Spleen (tissue), 11 donors: ENCODE data around the gene RNF130. TPM values are rescaled to one million over a fixed set of nuclear protein-coding genes. Genes with fewer than 3 reads are reported as not detected.
A peak's percentile ranks its signal among the peaks of the same experiment; 100 is the strongest.
"Not testable (repeated sequence)": the region's sequence is repeated elsewhere in the genome, so short reads cannot be mapped to it uniquely, and the experiment has no call there.

Source experiments
- DNase-seq: peaks from one replicate; pipeline ENCODE4 v3.0.0-alpha.2; 2020
- H3K27ac ChIP-seq, 8 donors: fragments of 200-600 bp; sonication (generic) in 7 of 8; 1 replicate in 4 of 8; 2 replicates in 4 of 8; pipeline versions ENCODE4 v1.5.0 to v1.8.0; 2016 to 2021; ENCODE audit warnings: inconsistent platforms in 4 of 8, mild to moderate bottlenecking in 4 of 8, moderate library complexity in 1 of 8
- H3K27me3 ChIP-seq, 7 donors: fragments of 200-600 bp; sonication (generic) in 6 of 7; replicated peaks in 1 of 7; 1 replicate in 4 of 7; 2 replicates in 3 of 7; pipeline versions ENCODE4 v1.5.0 to v1.8.0; 2016 to 2021; ENCODE audit warnings: inconsistent platforms in 3 of 7, mild to moderate bottlenecking in 1 of 7
- H3K36me3 ChIP-seq, 6 donors: fragments of 200-600 bp; sonication (generic) in 5 of 6; 1 replicate in 4 of 6; 2 replicates in 2 of 6; pipeline versions ENCODE4 v1.5.0 to v1.8.0; 2016 to 2021; ENCODE audit warnings: inconsistent platforms in 2 of 6
- H3K4me1 ChIP-seq, 6 donors: fragments of 200-600 bp; sonication (generic) in 5 of 6; 1 replicate in 3 of 6; 2 replicates in 3 of 6; pipeline versions ENCODE4 v1.5.0 to v1.8.0; 2016 to 2021; ENCODE audit warnings: inconsistent platforms in 3 of 6
- H3K4me3 ChIP-seq, 8 donors: fragments of 200-600 bp; sonication (generic) in 7 of 8; 1 replicate in 4 of 8; 2 replicates in 4 of 8; pipeline versions ENCODE4 v1.5.0 to v1.8.0; 2016 to 2021; ENCODE audit warnings: inconsistent platforms in 4 of 8, mild to moderate bottlenecking in 4 of 8, moderate library complexity in 2 of 8
- H3K9me3 ChIP-seq, 8 donors: fragments of 200-600 bp; sonication (generic) in 7 of 8; 1 replicate in 4 of 8; 2 replicates in 4 of 8; pipeline versions ENCODE4 v1.5.0 to v1.8.0; 2016 to 2021; ENCODE audit warnings: inconsistent platforms in 4 of 8
- CTCF ChIP-seq, 11 experiments: fragments of 200-600 bp in 7 of 11; fragments of 450-650 bp in 4 of 11; sonication (generic) in 4 of 11; IDR thresholded peaks in 8 of 11; conservative IDR thresholded peaks in 3 of 11; 1 replicate in 7 of 11; 2 replicates in 4 of 11; pipeline versions ENCODE4 v1.4.0 to v1.8.0; 2016 to 2021; ENCODE audit warnings: antibody characterized with exemption in 11 of 11, inconsistent platforms in 4 of 11, mild to moderate bottlenecking in 1 of 11
- POLR2A ChIP-seq, 3 donors: fragments of 450-650 bp; IDR thresholded peaks; one replicate each; pipeline ENCODE4 v1.5.1; 2017; ENCODE audit warnings: antibody characterized with exemption in 3 of 3, mild to moderate bottlenecking in 1 of 3
- POLR2AphosphoS5 ChIP-seq, 3 donors: sonication (generic); formaldehyde crosslinking; IDR thresholded peaks; one replicate each; pipeline ENCODE4 v1.5.1; 2017; ENCODE audit warnings: antibody characterized with exemption in 3 of 3
- WGBS, 5 donors: extraction: QIAGEN DNeasy Blood & Tissue Kit in 3 of 5; methylation state at CpG; one replicate each; pipeline versions ENCODE4 v1.1.5 to v1.1.7; 2013 to 2018; 5-methylcytosine and 5-hydroxymethylcytosine counted together
- intact Hi-C: fragments of 100-400 bp; cut with DNase I; formaldehyde crosslinking; loops from one replicate; pipeline ENCODE4 v1.15.0; 2023; ENCODE audit warnings: low total_unique reads
- polyA plus RNA-seq, 3 donors: library from polyadenylated mRNA; stranded (reverse); fragments of 200-250 nt; gene quantifications; one replicate each; pipeline ENCODE4 v1.2.1, GENCODE V29; 2013
- total RNA-seq, 7 donors: library from RNA; depleted of rRNA in 3 of 7; stranded (reverse); fragments of >200 nt in 3 of 7; fragmentation: NEBNext Ultra II Directional in 4 of 7; extraction: Animal tissue kit (Norgen Biotek cat#: 25700) in 4 of 7; gene quantifications; one replicate each; pipeline versions ENCODE4 v1.1.0 to v1.2.1, GENCODE V29; 2016 to 2021
- donor health status: healthy with polysubstance abuse.
- donor health status: DM: no; HTN: no; CAD: no; lungs with moderate emphysema.
- donor health status: DM: no; HTN: no; CAD: no.
- donor health status: Bipolar disorder and iron deficiency.
- donor health status: healthy.
- donor health status: DM: no; HTN: no; CAD: no.
- donor health status: DM: yes; HTN: yes; CAD: no.

RNF130 gene
- total and polyA plus RNA-seq, 10 donors = 44.1 to 119 (median 82.7) TPM

DNA sequence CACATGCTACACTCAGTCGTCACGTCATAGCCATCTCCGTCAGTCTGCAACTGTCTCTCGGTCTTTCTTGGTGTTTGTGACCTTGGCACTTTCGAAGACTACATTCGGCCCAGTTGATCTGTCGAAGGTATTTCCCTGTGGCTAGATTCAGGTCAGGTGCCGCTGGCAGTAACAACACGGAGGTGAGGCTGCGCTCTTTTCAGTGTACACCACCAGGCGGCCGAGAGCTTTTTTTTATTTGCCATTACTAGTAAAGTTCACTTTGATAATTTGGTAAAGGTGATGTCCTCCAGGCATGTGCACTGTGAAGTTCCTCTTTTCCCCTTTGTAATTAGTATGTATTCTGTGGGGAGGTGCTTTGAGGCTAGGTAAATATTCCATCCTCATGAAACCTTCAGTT lies 49.7 kb downstream of the RNF130 start:
- WGBS, 5 donors = 94 to 97% (median 96%) methylated on average over 12 of the region's 12 CpGs
- Histone ChIP-seq H3K27me3 (no peaks in the 10 kb centered on the region), H3K27ac (no peak overlapping the region), H3K4me3 (no peak overlapping the region), H3K4me1 (peaks cover 0 to 25% (median 12%) of the 10 kb centered on the region in 6 donors), H3K9me3 (no peaks in the 10 kb centered on the region), H3K36me3 (peaks cover 0 to 30% (median 0%) of the 10 kb centered on the region in 6 donors)
- DNase-seq = no peak
- intact Hi-C loops = no loop called here
- TF ChIP-seq POLR2AphosphoS5 (IDR thresholded peaks at IDR 0.05) (no peak), CTCF (IDR thresholded peaks at IDR 0.05 in 8 of 11, conservative IDR thresholded peaks at IDR 0.05 in 3 of 11) (no peak), POLR2A (IDR thresholded peaks at IDR 0.05) (no peak)

- intact Hi-C loops = no loop called here
- H3K4me1 ChIP-seq = peaks cover 0 to 13% (median 7%) of the 10 kb centered on the region in 6 donors
- peaks cover 0 to 36% (median 0%) of the 10 kb centered on the region in 6 donors for H3K36me3 ChIP-seq
- H3K27ac ChIP-seq = peak overlapping the region in 1 of 8 donors; percentile 43
- no peak for TF ChIP-seq POLR2A (IDR thresholded peaks at IDR 0.05)
- no peak overlapping the region for H3K4me3 ChIP-seq
- H3K9me3 ChIP-seq = no peaks in the 10 kb centered on the region
- DNase-seq = no peak
- 82 to 90% (median 85%) methylated on average over 14 to 15 of the region's 15 CpGs for WGBS, 5 donors
- H3K27me3 ChIP-seq = no peaks in the 10 kb centered on the region
Observed at GRCh38 chr5:180020176-180020575, 51.4 kb downstream of the RNF130 start.

DNA sequence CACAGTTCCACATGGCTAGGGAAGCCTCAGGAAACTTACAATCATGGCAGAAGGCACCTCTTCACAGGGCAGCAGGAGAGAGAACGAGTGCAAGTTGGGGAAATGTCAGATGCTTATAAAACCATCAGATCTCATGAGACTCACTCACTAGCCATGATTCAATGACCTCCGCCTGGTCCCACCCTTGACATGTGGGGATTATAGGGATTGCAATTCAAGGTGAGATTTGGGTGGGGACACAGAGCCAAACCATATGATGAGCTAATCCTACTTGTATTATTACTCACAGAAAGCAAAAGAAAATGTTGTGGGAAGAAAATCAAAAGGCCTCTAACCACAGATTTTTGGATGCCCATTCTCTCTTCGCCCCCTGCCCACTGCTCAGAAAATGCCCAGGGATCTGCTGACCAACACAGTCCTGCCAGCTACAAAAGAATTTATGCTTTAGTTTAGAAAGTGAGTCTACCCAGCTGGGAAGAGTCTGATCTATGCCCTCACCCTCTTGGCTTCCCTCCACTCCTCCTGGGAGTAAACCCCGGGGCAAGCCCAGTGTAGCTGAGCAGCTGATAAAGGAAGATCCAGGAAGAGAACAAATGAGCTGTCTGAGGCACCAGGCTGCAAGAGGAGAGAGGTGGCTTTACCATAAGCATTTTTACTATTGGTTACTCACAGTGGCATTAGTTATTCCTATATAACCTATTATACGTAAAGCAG lies 53.1 kb downstream of the RNF130 start:
- Histone ChIP-seq H3K9me3 (no peaks in the 10 kb centered on the region), H3K36me3 (peaks cover 0 to 39% (median 0%) of the 10 kb centered on the region in 6 donors), H3K4me3 (no peak overlapping the region), H3K27ac (no peak overlapping the region), H3K27me3 (no peaks in the 10 kb centered on the region), H3K4me1 (no peaks in the 10 kb centered on the region)
- DNase-seq = no peak
- WGBS, 5 donors = 90 to 98% (median 93%) methylated on average over 5 of the region's 5 CpGs
- TF ChIP-seq POLR2AphosphoS5 (IDR thresholded peaks at IDR 0.05) (no peak), CTCF (IDR thresholded peaks at IDR 0.05 in 8 of 11, conservative IDR thresholded peaks at IDR 0.05 in 3 of 11) (no peak), POLR2A (IDR thresholded peaks at IDR 0.05) (no peak)
- intact Hi-C loops = no loop called here

- H3K36me3 ChIP-seq = peaks cover 0 to 55% (median 17%) of the 10 kb centered on the region in 6 donors
- DNase-seq, H3K9me3 ChIP-seq, H3K4me1 ChIP-seq, intact Hi-C loops, H3K27ac ChIP-seq, H3K4me3 ChIP-seq, H3K27me3 ChIP-seq: not testable (repeated sequence)
- 84 to 97% (median 96%) methylated on average over 1 of the region's 1 CpG for WGBS, 5 donors
Observed at GRCh38 chr5:180015523-180015922, 56.0 kb downstream of the RNF130 start.

DNA sequence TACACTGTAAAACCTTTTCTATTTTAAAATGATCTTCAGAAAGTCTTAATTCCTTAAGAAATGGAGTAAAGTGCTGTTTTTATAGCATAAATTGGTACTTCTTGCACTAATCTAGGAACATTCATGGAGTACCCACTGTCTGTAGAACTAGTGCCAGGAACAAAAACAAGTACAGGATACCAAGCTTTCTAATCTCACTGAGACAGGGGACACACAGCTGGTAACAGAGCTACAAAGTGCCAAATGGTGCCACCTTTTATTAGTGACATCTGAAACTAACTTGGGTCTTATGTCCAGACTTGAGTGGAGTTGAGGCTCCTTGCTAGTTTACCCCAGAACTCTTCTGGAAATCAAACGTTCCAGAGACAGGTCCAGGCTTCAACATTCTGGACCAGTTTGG lies 57.9 kb downstream of the RNF130 start:
- intact Hi-C loops = no loop called here
- no peak for DNase-seq
- Histone ChIP-seq H3K27me3 (no peaks in the 10 kb centered on the region), H3K36me3 (peaks cover 0 to 48% (median 17%) of the 10 kb centered on the region in 6 donors), H3K27ac (no peak overlapping the region), H3K4me3 (no peak overlapping the region), H3K4me1 (no peaks in the 10 kb centered on the region), H3K9me3 (no peaks in the 10 kb centered on the region)
- TF ChIP-seq POLR2AphosphoS5 (IDR thresholded peaks at IDR 0.05) (no peak), CTCF (IDR thresholded peaks at IDR 0.05 in 8 of 11, conservative IDR thresholded peaks at IDR 0.05 in 3 of 11) (no peak), POLR2A (IDR thresholded peaks at IDR 0.05) (no peak)
- WGBS, 5 donors = 42 to 74% (median 60%) methylated on average over 1 of the region's 1 CpG
